HCT116 (cell line): ENCODE measurements around the gene BTNL9. TPM values are rescaled to one million over a fixed set of nuclear protein-coding genes. Genes with fewer than 3 reads are reported as not detected.
"Not testable (repeated sequence)": the region's sequence is repeated elsewhere in the genome, so short reads cannot be mapped to it uniquely, and the experiment has no call there.

Experiments
- ATAC-seq: fragments of 200-7000 bp; cut with Tn5 transposase; 2 replicates; pipeline ENCODE4 v1.9.1; 2020; ENCODE audit warnings: mild to moderate bottlenecking, moderate library complexity
- BruUV-seq: library from RNA; stranded (reverse); fragments of 400-500 nt; replicated peaks from 2 replicates; lab custom pipeline; 2021; lab: Mats Ljungman, UMichigan
- CTCF ChIA-PET: fragments of 300-600 bp; sonication (Branson Sonifier 250); formaldehyde crosslinking; loops from one replicate; lab custom pipeline; 2021; ENCODE audit warnings: antibody characterized with exemption; lab: Charles Lee
- POLR2A ChIA-PET: fragments of 300-600, 350-600 bp; sonication (Branson Sonifier 250); formaldehyde crosslinking; loops from one replicate; lab custom pipeline; 2021; ENCODE audit warnings: antibody characterized with exemption; lab: Charles Lee
- RAD21 ChIA-PET, 2 experiments: fragments of 300-600 bp; sonication (Branson Sonifier 250); formaldehyde crosslinking; loops; one replicate each; lab custom pipeline; 2023; ENCODE audit warnings: low total read pairs in 2 of 2; ENCODE audit not compliant: uncharacterized antibody in 2 of 2, unreplicated experiment in 2 of 2, low non-redundant PET in 1 of 2; lab: Charles Lee
- DNase-seq: peaks from one replicate; pipeline ENCODE4 v3.0.0-alpha.2; 2010; ENCODE audit warnings: low read depth, low spot score
- H2AFZ ChIP-seq: fragments of 200-600 bp; shearing (Covaris generic), sonication (generic); 2 replicates; pipeline ENCODE4 v1.6.1; 2017; ENCODE audit warnings: low read depth, mixed run types, mixed read lengths, antibody characterized with exemption, low read length; ENCODE audit not compliant: poor library complexity, severe bottlenecking
- H3K27ac ChIP-seq: 2 replicates; pipeline ENCODE4 v1.5.1; 2012; ENCODE audit warnings: low read depth, low read length
- H3K27me3 ChIP-seq: fragments of 200-600 bp; sonication (generic); 2 replicates; pipeline ENCODE4 v1.6.1; 2016; ENCODE audit warnings: mixed run types, low read length, mixed read lengths; ENCODE audit not compliant: insufficient read depth
- H3K36me3 ChIP-seq, 2 experiments: fragments of 200-500 bp in 1 of 2; fragments of 200-600 bp in 1 of 2; sonication (Bioruptor generic) in 1 of 2; sonication (generic) in 1 of 2; 2 replicates each; pipeline versions ENCODE4 v1.5.1 to v1.6.1; 2014 to 2016; ENCODE audit warnings: low read length in 2 of 2, inconsistent platforms in 1 of 2, mixed read lengths in 1 of 2, mixed run types in 1 of 2; ENCODE audit not compliant: insufficient read depth in 2 of 2, control insufficient read depth in 1 of 2
- H3K4me1 ChIP-seq, 2 experiments: fragments of 200-600 bp in 1 of 2; sonication (generic) in 1 of 2; 2 replicates each; pipeline versions ENCODE4 v1.5.1 to v1.6.1; 2012 to 2017; ENCODE audit warnings: low read length in 2 of 2, inconsistent platforms in 1 of 2, mild to moderate bottlenecking in 1 of 2, mixed read lengths in 1 of 2, mixed run types in 1 of 2, moderate library complexity in 1 of 2; ENCODE audit not compliant: insufficient read depth in 2 of 2, control insufficient read depth in 1 of 2
- H3K4me2 ChIP-seq: fragments of 200-600 bp; sonication (generic); 2 replicates; pipeline ENCODE4 v1.6.1; 2017; ENCODE audit warnings: mixed run types, low read length, mixed read lengths
- H3K4me3 ChIP-seq, 2 experiments: fragments of 200-600 bp in 1 of 2; sonication (generic) in 1 of 2; replicated peaks in 1 of 2; 2 replicates each; pipeline ENCODE4 v1.5.1; 2011 to 2016; ENCODE audit warnings: low read length in 2 of 2, control low read depth in 1 of 2, low read depth in 1 of 2, mild to moderate bottlenecking in 1 of 2, mixed read lengths in 1 of 2, mixed run types in 1 of 2
- H3K79me2 ChIP-seq: fragments of 200-600 bp; sonication (generic); 2 replicates; pipeline ENCODE4 v1.6.1; 2017; ENCODE audit warnings: mild to moderate bottlenecking, mixed run types, low read length, moderate library complexity, mixed read lengths; ENCODE audit not compliant: insufficient read depth
- H3K9ac ChIP-seq: fragments of 200-600 bp; sonication (generic); 2 replicates; pipeline ENCODE4 v1.6.1; 2016; ENCODE audit warnings: low read length, mixed read lengths
- H3K9me2 ChIP-seq: fragments of 200-600 bp; sonication (generic), shearing (Covaris generic); 2 replicates; pipeline ENCODE4 v1.6.1; 2017; ENCODE audit warnings: mixed run types, mild to moderate bottlenecking, moderate library complexity; ENCODE audit not compliant: insufficient read depth
- H3K9me3 ChIP-seq, 2 experiments: fragments of 200-500 bp in 1 of 2; fragments of 200-600 bp in 1 of 2; sonication (Bioruptor generic) in 1 of 2; sonication (generic) in 1 of 2; 2 replicates each; pipeline ENCODE4 v1.6.1; 2014 to 2017; ENCODE audit warnings: low read length in 2 of 2, mixed read lengths in 2 of 2, inconsistent platforms in 1 of 2, low read depth in 1 of 2, mild to moderate bottlenecking in 1 of 2, mixed run types in 1 of 2, moderate library complexity in 1 of 2; ENCODE audit not compliant: control insufficient read depth in 1 of 2, insufficient read depth in 1 of 2
- H4K20me1 ChIP-seq: fragments of 200-600 bp; sonication (generic), shearing (Covaris generic); 2 replicates; pipeline ENCODE4 v1.6.1; 2017; ENCODE audit warnings: mixed run types, mild to moderate bottlenecking, moderate library complexity; ENCODE audit not compliant: insufficient read depth
- CBX3 ChIP-seq: IDR thresholded peaks from 2 replicates; pipeline ENCODE4 v1.6.1; 2012; ENCODE audit warnings: low read depth
- CEBPB ChIP-seq: IDR thresholded peaks from 2 replicates; pipeline ENCODE4 v1.6.1; 2012; ENCODE audit warnings: low read depth
- CTCF ChIP-seq, 3 experiments: fragments of 200-600 bp in 1 of 3; sonication (generic) in 1 of 3; IDR thresholded peaks in 2 of 3; conservative IDR thresholded peaks in 1 of 3; 2 replicates each; pipeline ENCODE4 v1.5.1; 2012 to 2017; ENCODE audit warnings: low read depth in 2 of 3, low read length in 2 of 3, antibody characterized with exemption in 1 of 3, borderline replicate concordance in 1 of 3, control low read depth in 1 of 3, mild to moderate bottlenecking in 1 of 3, mixed read lengths in 1 of 3, mixed run types in 1 of 3, moderate library complexity in 1 of 3; ENCODE audit not compliant: insufficient read depth in 1 of 3
- EZH2phosphoT487 ChIP-seq: fragments of 200-600 bp; IDR thresholded peaks from 2 replicates; pipeline ENCODE4 v1.6.1; 2018; ENCODE audit warnings: antibody characterized with exemption, borderline replicate concordance
- POLR2A ChIP-seq: IDR thresholded peaks from 2 replicates; pipeline ENCODE4 v1.7.0; 2011; ENCODE audit warnings: borderline replicate concordance; ENCODE audit not compliant: insufficient read depth, insufficient read length; ENCODE audit errors: extremely low read depth
- POLR2AphosphoS5 ChIP-seq: IDR thresholded peaks from 2 replicates; pipeline ENCODE4 v1.6.1; 2011; ENCODE audit warnings: mild to moderate bottlenecking, low read depth, low read length, moderate library complexity
- REST ChIP-seq: IDR thresholded peaks from 2 replicates; pipeline ENCODE4 v1.6.1; 2012; ENCODE audit warnings: low read depth
- SIN3A ChIP-seq: IDR thresholded peaks from 2 replicates; pipeline ENCODE4 v1.6.1; 2012; ENCODE audit warnings: low read depth
- SRF ChIP-seq: IDR thresholded peaks from 2 replicates; pipeline ENCODE4 v1.6.1; 2012; ENCODE audit warnings: low read depth
- TCF7L2 ChIP-seq: IDR thresholded peaks from 2 replicates; pipeline ENCODE4 v1.7.0; 2011; ENCODE audit warnings: borderline replicate concordance, inconsistent platforms; ENCODE audit not compliant: insufficient read depth, insufficient read length; ENCODE audit errors: extremely low read depth
- intact Hi-C: fragments of 100-400 bp; cut with micrococcal nuclease; formaldehyde crosslinking; loops from 2 replicates; pipeline ENCODE4 v1.10.0; 2022
- total RNA-seq: library from RNA; stranded (reverse); gene quantifications from one replicate; pipeline ENCODE4 v1.2.1, GENCODE V29; 2021; ENCODE audit not compliant: unreplicated experiment

BTNL9 gene
- total RNA-seq, 1 experiment from 2014 or later, result 11.7 TPM

GRCh38 chr5:181045316-181045715 is 5.2 kb downstream of the BTNL9 start:
- TF ChIP-seq POLR2A, result no peak
- no peak for TF ChIP-seq SIN3A
- no peak for TF ChIP-seq POLR2AphosphoS5
- no peak for TF ChIP-seq CEBPB
- no peak for TF ChIP-seq EZH2phosphoT487
- TF ChIP-seq CTCF (IDR thresholded peaks at IDR 0.05 in 2 of 3, conservative IDR thresholded peaks at IDR 0.05 in 1 of 3; ENCODE audit: borderline replicate concordance in 1 of 3, insufficient read depth in 1 of 3, low read depth in 2 of 3, low read length in 2 of 3), result no peak
- TF ChIP-seq TCF7L2, result no peak
- no peak for TF ChIP-seq SRF
- TF ChIP-seq REST, result no peak
- TF ChIP-seq CBX3, result no peak
- RAD21 ChIA-PET, result no interaction called here
- Histone ChIP-seq H3K9ac (no peak overlapping the region), H2AFZ (no peak overlapping the region), H3K4me3 (no peak overlapping the region), H3K4me1 (no peaks in the 10 kb centered on the region), H3K9me3 (no peaks in the 10 kb centered on the region), H3K79me2 (no peaks in the 10 kb centered on the region), H3K36me3 (no peaks in the 10 kb centered on the region), H3K27me3 (peaks cover 16% of the 10 kb centered on the region; the same call in 1 of the 2 replicates), H3K27ac (no peak overlapping the region), H4K20me1 (no peaks in the 10 kb centered on the region), H3K9me2 (no peaks in the 10 kb centered on the region), H3K4me2 (no peak overlapping the region)
- POLR2A ChIA-PET, result no interaction called here
- CTCF ChIA-PET, result no interaction called here
- DNase-seq (no peak), ATAC-seq (no peak)
- no TSS peak for BruUV-seq
- intact Hi-C loops, result loop anchor here (10.0 kb wide), 1 partner anchor 109 kb away; no protein-coding TSS in a partner anchor

- intact Hi-C loops, result loop anchor here (10.0 kb wide), 1 partner anchor 109 kb away; no protein-coding TSS in a partner anchor
- H4K20me1 ChIP-seq, H3K4me3 ChIP-seq, RAD21 ChIA-PET, CTCF ChIA-PET, H3K4me2 ChIP-seq, BruUV-seq, H3K79me2 ChIP-seq, POLR2A ChIA-PET, H3K4me1 ChIP-seq, H3K9me2 ChIP-seq, H3K36me3 ChIP-seq, DNase-seq, H3K9ac ChIP-seq, H3K27ac ChIP-seq, H3K9me3 ChIP-seq, ATAC-seq, H2AFZ ChIP-seq: not testable (repeated sequence)
- H3K27me3 ChIP-seq, result peaks cover 16% of the 10 kb centered on the region; the same call in 1 of the 2 replicates
Observed at GRCh38 chr5:181045857-181046256, 5.8 kb downstream of the BTNL9 start.
